CD8-positive, alpha-beta memory T cell (primary cell): ENCODE data around the gene N4BP2L2. TPM values are rescaled to one million over a fixed set of nuclear protein-coding genes. Genes with fewer than 3 reads are reported as not detected.

Experiments used
- CTCF ChIA-PET: fragments of 350-600 bp; sonication (Branson Sonifier 250); formaldehyde crosslinking; loops from one replicate; lab custom pipeline; 2021; ENCODE audit warnings: antibody characterized with exemption; lab: Charles Lee
- POLR2A ChIA-PET: fragments of 350-600 bp; sonication (Branson Sonifier 250); formaldehyde crosslinking; loops from one replicate; lab custom pipeline; 2021; ENCODE audit warnings: antibody characterized with exemption; lab: Charles Lee
- DNase-seq, 5 donors: peaks; one replicate each; pipeline versions ENCODE4 v3.0.0 to v3.0.0-alpha.2; 2020 to 2022; ENCODE audit warnings: mixed read lengths in 1 of 5
- H3K27ac ChIP-seq: one replicate; pipeline ENCODE4 v1.7.0; 2013; ENCODE audit warnings: low read depth, mild to moderate bottlenecking, low read length, moderate library complexity
- H3K27me3 ChIP-seq: 2 replicates; pipeline ENCODE4 v1.7.0; 2013; ENCODE audit warnings: low read length, mild to moderate bottlenecking; ENCODE audit not compliant: insufficient read depth, poor library complexity, severe bottlenecking
- H3K36me3 ChIP-seq: 2 replicates; pipeline ENCODE4 v1.7.0; 2013; ENCODE audit warnings: mild to moderate bottlenecking, low read length, moderate library complexity; ENCODE audit not compliant: insufficient read depth
- H3K4me1 ChIP-seq: 2 replicates; pipeline ENCODE4 v1.7.0; 2013; ENCODE audit warnings: mild to moderate bottlenecking, low read length, moderate library complexity; ENCODE audit not compliant: insufficient read depth
- H3K4me3 ChIP-seq: 2 replicates; pipeline ENCODE4 v1.7.0; 2013; ENCODE audit warnings: mild to moderate bottlenecking, low read length
- H3K9me3 ChIP-seq: 2 replicates; pipeline ENCODE4 v1.7.0; 2013; ENCODE audit warnings: mild to moderate bottlenecking, low read length
- H3K27ac Mint-ChIP-seq, 8 donors: one replicate each; pipeline ENCODE4 v1.8.0; 2020 to 2021; ENCODE audit warnings: mixed read lengths in 8 of 8, mild to moderate bottlenecking in 6 of 8, inconsistent platforms in 3 of 8, moderate library complexity in 3 of 8
- H3K27me3 Mint-ChIP-seq, 2 donors: one replicate each; pipeline ENCODE4 v1.8.0; 2020 to 2021; ENCODE audit warnings: mixed read lengths in 2 of 2, mild to moderate bottlenecking in 1 of 2, moderate library complexity in 1 of 2
- H3K36me3 Mint-ChIP-seq, 3 donors: one replicate each; pipeline ENCODE4 v1.8.0; 2020 to 2021; ENCODE audit warnings: mixed read lengths in 3 of 3, inconsistent platforms in 1 of 3, mild to moderate bottlenecking in 1 of 3
- H3K4me1 Mint-ChIP-seq, 3 donors: one replicate each; pipeline ENCODE4 v1.8.0; 2020 to 2021; ENCODE audit warnings: mixed read lengths in 3 of 3, inconsistent platforms in 1 of 3, mild to moderate bottlenecking in 1 of 3
- H3K4me3 Mint-ChIP-seq, 7 donors: one replicate each; pipeline ENCODE4 v1.8.0; 2020 to 2021; ENCODE audit warnings: mixed read lengths in 7 of 7, mild to moderate bottlenecking in 6 of 7, moderate library complexity in 4 of 7, inconsistent platforms in 2 of 7
- H3K9me3 Mint-ChIP-seq, 5 donors: one replicate each; pipeline ENCODE4 v1.8.0; 2020 to 2022; ENCODE audit warnings: mixed read lengths in 5 of 5, mild to moderate bottlenecking in 3 of 5, moderate library complexity in 2 of 5, inconsistent platforms in 1 of 5
- polyA plus RNA-seq: library from polyadenylated mRNA; unstranded; fragments of 300-500 nt; fragmentation: Illumina TruSeq; gene quantifications from one replicate; pipeline ENCODE4 v1.2.3, GENCODE V29; 2021
- total RNA-seq, 2 experiments: library from RNA; stranded (reverse); gene quantifications; one replicate each; pipeline ENCODE4 v1.2.3, GENCODE V29; 2021

N4BP2L2 gene
- total and polyA plus RNA-seq, 3 experiments from 2014 or later: 77.7 to 132 (median 78.3) TPM

- peak overlapping the region in 4 of 7 donors; percentile 2 to 73 (median 2) for H3K4me3 Mint-ChIP-seq
- H3K4me1 ChIP-seq: peaks cover 27% of the 10 kb centered on the region
- DNase-seq: no peak
- H3K4me1 Mint-ChIP-seq: peaks cover 50 to 65% (median 58%) of the 10 kb centered on the region in 3 donors
- H3K27me3 Mint-ChIP-seq: no peaks in the 10 kb centered on the region
- H3K4me3 ChIP-seq: no peak overlapping the region
- POLR2A ChIA-PET: interaction anchor here (0.6 to 2.6 kb wide), 2 partner anchors 106 to 109 kb away, joined by 3 to 8 read pairs; partner anchors contain the start of genes BRCA2 and ZAR1L
- CTCF ChIA-PET: interaction anchor here (1.3 to 2.2 kb wide), 2 partner anchors 9 to 19 kb away, joined by 4 to 7 read pairs; no protein-coding TSS in a partner anchor
- H3K27ac ChIP-seq: no peak overlapping the region
- H3K36me3 Mint-ChIP-seq: peaks cover 9 to 64% (median 21%) of the 10 kb centered on the region in 3 donors
- H3K36me3 ChIP-seq: peaks cover 11% of the 10 kb centered on the region
- H3K27me3 ChIP-seq: no peaks in the 10 kb centered on the region
- peaks cover 0 to 3% (median 0%) of the 10 kb centered on the region in 5 donors for H3K9me3 Mint-ChIP-seq
- H3K27ac Mint-ChIP-seq: peak overlapping the region in 5 of 8 donors; percentile 18 to 85 (median 29)
- no peaks in the 10 kb centered on the region for H3K9me3 ChIP-seq
These were observed 115.0 kb downstream of the N4BP2L2 start for GRCh38 chr13:32423592-32423991.

GRCh38 chr13:32419862-32420261, 118.7 kb downstream of the N4BP2L2 start:
- CTCF ChIA-PET: no interaction called here

GRCh38 chr13:32417995-32418394, 120.6 kb downstream of the N4BP2L2 start:
- Histone ChIP-seq H3K27me3 (no peaks in the 10 kb centered on the region), H3K36me3 (peaks cover 6% of the 10 kb centered on the region), H3K4me3 (no peak overlapping the region), H3K27ac (no peak overlapping the region), H3K4me1 (no peaks in the 10 kb centered on the region), H3K9me3 (no peaks in the 10 kb centered on the region)
- Mint-ChIP-seq H3K4me3 (no peak overlapping the region), H3K27ac (peak overlapping the region in 2 of 8 donors; percentile 22 to 68), H3K36me3 (peaks cover 15 to 49% (median 25%) of the 10 kb centered on the region in 3 donors), H3K4me1 (peaks cover 27 to 51% (median 31%) of the 10 kb centered on the region in 3 donors), H3K27me3 (peaks cover 0 to 2% of the 10 kb centered on the region in 2 donors), H3K9me3 (peaks cover 0 to 3% (median 2%) of the 10 kb centered on the region in 5 donors)
- ChIA-PET CTCF (no interaction called here), POLR2A (interaction anchor here (0.6 kb wide), 1 partner anchor 27 kb away, joined by 3 read pairs; no protein-coding TSS in a partner anchor)
- DNase-seq: no peak

More at GRCh38 chr13:32419862-32420261, 118.7 kb downstream of the N4BP2L2 start:
- peaks cover 0 to 3% (median 2%) of the 10 kb centered on the region in 5 donors for H3K9me3 Mint-ChIP-seq
- Histone ChIP-seq H3K27ac (no peak overlapping the region), H3K9me3 (no peaks in the 10 kb centered on the region), H3K4me1 (peaks cover 13% of the 10 kb centered on the region), H3K27me3 (no peaks in the 10 kb centered on the region), H3K36me3 (peaks cover 11% of the 10 kb centered on the region), H3K4me3 (no peak overlapping the region)
- H3K36me3 Mint-ChIP-seq: peaks cover 15 to 51% (median 26%) of the 10 kb centered on the region in 3 donors
- no peak overlapping the region for H3K27ac Mint-ChIP-seq
- POLR2A ChIA-PET: no interaction called here
- no peak overlapping the region for H3K4me3 Mint-ChIP-seq
- peaks cover 36 to 60% (median 47%) of the 10 kb centered on the region in 3 donors for H3K4me1 Mint-ChIP-seq
- no peak for DNase-seq
- peaks cover 0 to 2% of the 10 kb centered on the region in 2 donors for H3K27me3 Mint-ChIP-seq

- peaks cover 0 to 3% (median 2%) of the 10 kb centered on the region in 5 donors for H3K9me3 Mint-ChIP-seq
- H3K27ac Mint-ChIP-seq: peak overlapping the region in 1 of 8 donors; percentile 19
- no peaks in the 10 kb centered on the region for H3K27me3 ChIP-seq
- no peaks in the 10 kb centered on the region for H3K4me1 ChIP-seq
- peaks cover 18 to 50% (median 24%) of the 10 kb centered on the region in 3 donors for H3K4me1 Mint-ChIP-seq
- POLR2A ChIA-PET: interaction anchor here (0.7 kb wide), 1 partner anchor 100 kb away, joined by 3 read pairs; the partner anchor contains the start of genes BRCA2 and ZAR1L
- H3K27ac ChIP-seq: no peak overlapping the region
- H3K4me3 ChIP-seq: no peak overlapping the region
- H3K27me3 Mint-ChIP-seq: peaks cover 0 to 2% of the 10 kb centered on the region in 2 donors
- H3K4me3 Mint-ChIP-seq: no peak overlapping the region
- CTCF ChIA-PET: interaction anchor here (1.6 kb wide), 1 partner anchor 9 kb away, joined by 7 read pairs; no protein-coding TSS in a partner anchor
- peaks cover 13 to 48% (median 15%) of the 10 kb centered on the region in 3 donors for H3K36me3 Mint-ChIP-seq
- H3K36me3 ChIP-seq: peaks cover 4% of the 10 kb centered on the region
- DNase-seq: no peak
- no peaks in the 10 kb centered on the region for H3K9me3 ChIP-seq
These were observed 123.6 kb downstream of the N4BP2L2 start for GRCh38 chr13:32415019-32415418.

- Mint-ChIP-seq H3K9me3 (peaks cover 0 to 3% (median 2%) of the 10 kb centered on the region in 5 donors), H3K36me3 (peaks cover 9 to 48% (median 11%) of the 10 kb centered on the region in 3 donors), H3K27ac (peak overlapping the region in 1 of 8 donors; percentile 19), H3K4me3 (no peak overlapping the region), H3K27me3 (peaks cover 0 to 2% of the 10 kb centered on the region in 2 donors), H3K4me1 (peaks cover 20 to 51% (median 27%) of the 10 kb centered on the region in 3 donors)
- DNase-seq: no peak
- POLR2A ChIA-PET: no interaction called here
- H3K4me3 ChIP-seq: no peak overlapping the region
- H3K4me1 ChIP-seq: no peaks in the 10 kb centered on the region
- no peaks in the 10 kb centered on the region for H3K27me3 ChIP-seq
- H3K9me3 ChIP-seq: no peaks in the 10 kb centered on the region
- no peaks in the 10 kb centered on the region for H3K36me3 ChIP-seq
- CTCF ChIA-PET: interaction anchor here (1.1 to 1.6 kb wide), 2 partner anchors 9 to 17 kb away, joined by 4 to 7 read pairs; no protein-coding TSS in a partner anchor
- H3K27ac ChIP-seq: no peak overlapping the region
These were observed 124.0 kb downstream of the N4BP2L2 start for GRCh38 chr13:32414580-32414979.

- peak overlapping the region in 1 of 8 donors; percentile 17 for H3K27ac Mint-ChIP-seq
- H3K9me3 Mint-ChIP-seq: peaks cover 0 to 2% (median 0%) of the 10 kb centered on the region in 5 donors
- Histone ChIP-seq H3K27ac (no peak overlapping the region), H3K9me3 (no peaks in the 10 kb centered on the region), H3K4me1 (peaks cover 3% of the 10 kb centered on the region), H3K27me3 (no peaks in the 10 kb centered on the region), H3K36me3 (no peaks in the 10 kb centered on the region), H3K4me3 (no peak overlapping the region)
- H3K27me3 Mint-ChIP-seq: peaks cover 0 to 2% of the 10 kb centered on the region in 2 donors
- no peak for DNase-seq
- ChIA-PET CTCF (no interaction called here), POLR2A (no interaction called here)
- no peak overlapping the region for H3K4me3 Mint-ChIP-seq
- peaks cover 6 to 48% (median 7%) of the 10 kb centered on the region in 3 donors for H3K36me3 Mint-ChIP-seq
- peaks cover 26 to 58% (median 31%) of the 10 kb centered on the region in 3 donors for H3K4me1 Mint-ChIP-seq
These were observed 125.3 kb downstream of the N4BP2L2 start for GRCh38 chr13:32413284-32413683.

GRCh38 chr13:32409561-32410421, 128.8 kb downstream of the N4BP2L2 start:
- Mint-ChIP-seq H3K36me3 (peaks cover 0 to 68% (median 15%) of the 10 kb centered on the region in 3 donors), H3K4me3 (no peak overlapping the region), H3K27ac (peak overlapping the region in 3 of 8 donors; percentile 64 to 76 (median 70)), H3K9me3 (no peaks in the 10 kb centered on the region), H3K4me1 (peaks cover 25 to 51% (median 41%) of the 10 kb centered on the region in 3 donors), H3K27me3 (no peaks in the 10 kb centered on the region)
- no peak overlapping the region for H3K4me3 ChIP-seq
- no peak overlapping the region for H3K27ac ChIP-seq
- no peaks in the 10 kb centered on the region for H3K9me3 ChIP-seq
- POLR2A ChIA-PET: interaction anchor here (0.6 kb wide), 1 partner anchor 13 kb away, joined by 3 read pairs; no protein-coding TSS in a partner anchor
- no peak for DNase-seq
- H3K4me1 ChIP-seq: peaks cover 3% of the 10 kb centered on the region
- CTCF ChIA-PET: no interaction called here
- peaks cover 10% of the 10 kb centered on the region for H3K36me3 ChIP-seq
- H3K27me3 ChIP-seq: no peaks in the 10 kb centered on the region
